Progenitor cell of endocrine pancreas (in vitro differentiated cells): Measurements from ENCODE around the gene VWC2. TPM values are rescaled to one million over a fixed set of nuclear protein-coding genes. Genes with fewer than 3 reads are reported as not detected.

ENCODE experiments used
- DNase-seq: peaks from one replicate; pipeline ENCODE4 v3.0.0; 2021; ENCODE audit warnings: low spot score; ENCODE audit not compliant: unreplicated experiment
- H3K27ac Mint-ChIP-seq: 2 replicates; pipeline ENCODE4 v1.8.0; 2021; ENCODE audit warnings: mild to moderate bottlenecking, moderate library complexity, mixed read lengths
- H3K27me3 Mint-ChIP-seq: 2 replicates; pipeline ENCODE4 v1.8.0; 2021; ENCODE audit warnings: mixed read lengths
- H3K36me3 Mint-ChIP-seq: 2 replicates; pipeline ENCODE4 v1.8.0; 2022; ENCODE audit warnings: mixed read lengths; ENCODE audit not compliant: insufficient read depth
- H3K4me1 Mint-ChIP-seq: 2 replicates; pipeline ENCODE4 v1.8.0; 2021; ENCODE audit warnings: low read depth, mixed read lengths
- H3K4me3 Mint-ChIP-seq: 2 replicates; pipeline ENCODE4 v1.8.0; 2021; ENCODE audit warnings: low read depth, mild to moderate bottlenecking, moderate library complexity, mixed read lengths
- H3K9me3 Mint-ChIP-seq: 2 replicates; pipeline ENCODE4 v1.8.0; 2021; ENCODE audit warnings: low read depth, mixed read lengths
- CTCF ChIP-seq: fragments of 200-600 bp; sonication (generic); IDR thresholded peaks from one replicate; pipeline ENCODE4 v1.5.0; 2021; ENCODE audit warnings: antibody characterized with exemption, mild to moderate bottlenecking; ENCODE audit not compliant: unreplicated experiment
- total RNA-seq: library from RNA; stranded (reverse); gene quantifications from 2 replicates; pipeline ENCODE4 v1.2.1, GENCODE V29; 2021

The VWC2 gene
- total RNA-seq, 1 donor from 2014 or later, result 0.02 TPM

- TF ChIP-seq CTCF, result no peak
- H3K4me3 Mint-ChIP-seq, result no peak overlapping the region
- H3K27me3 Mint-ChIP-seq, result peaks cover 67% of the 10 kb centered on the region
- no peaks in the 10 kb centered on the region for H3K9me3 Mint-ChIP-seq
- no peak overlapping the region for H3K27ac Mint-ChIP-seq
- DNase-seq, result no peak
- H3K36me3 Mint-ChIP-seq, result no peaks in the 10 kb centered on the region
- peaks cover 2% of the 10 kb centered on the region for H3K4me1 Mint-ChIP-seq
Observed at GRCh38 chr7:49766966-49767365, 6.5 kb upstream of the VWC2 start.

- peaks cover 3% of the 10 kb centered on the region for H3K4me1 Mint-ChIP-seq
- peaks cover 75% of the 10 kb centered on the region for H3K27me3 Mint-ChIP-seq
- H3K4me3 Mint-ChIP-seq, result no peak overlapping the region
- H3K27ac Mint-ChIP-seq, result no peak overlapping the region
- DNase-seq, result no peak
- no peak for TF ChIP-seq CTCF
- no peaks in the 10 kb centered on the region for H3K36me3 Mint-ChIP-seq
- H3K9me3 Mint-ChIP-seq, result no peaks in the 10 kb centered on the region
Observed at GRCh38 chr7:49767719-49768118, 5.7 kb upstream of the VWC2 start.

- H3K4me1 Mint-ChIP-seq, result peaks cover 9% of the 10 kb centered on the region
- no peaks in the 10 kb centered on the region for H3K36me3 Mint-ChIP-seq
- peaks cover 80% of the 10 kb centered on the region for H3K27me3 Mint-ChIP-seq
- H3K27ac Mint-ChIP-seq, result no peak overlapping the region
- H3K4me3 Mint-ChIP-seq, result no peak overlapping the region
- TF ChIP-seq CTCF, result no peak
- no peak for DNase-seq
- H3K9me3 Mint-ChIP-seq, result no peaks in the 10 kb centered on the region
Observed at GRCh38 chr7:49768254-49768653, 5.2 kb upstream of the VWC2 start.

GRCh38 chr7:49768835-49769234, 4.6 kb upstream of the VWC2 start:
- no peak for DNase-seq
- peaks cover 9% of the 10 kb centered on the region for H3K4me1 Mint-ChIP-seq
- no peaks in the 10 kb centered on the region for H3K36me3 Mint-ChIP-seq
- H3K4me3 Mint-ChIP-seq, result no peak overlapping the region
- H3K27ac Mint-ChIP-seq, result no peak overlapping the region
- TF ChIP-seq CTCF, result no peak
- peaks cover 78% of the 10 kb centered on the region for H3K27me3 Mint-ChIP-seq
- no peaks in the 10 kb centered on the region for H3K9me3 Mint-ChIP-seq

- Mint-ChIP-seq H3K36me3 (no peaks in the 10 kb centered on the region), H3K4me1 (peaks cover 9% of the 10 kb centered on the region), H3K9me3 (no peaks in the 10 kb centered on the region), H3K4me3 (no peak overlapping the region), H3K27ac (no peak overlapping the region), H3K27me3 (peaks cover 75% of the 10 kb centered on the region)
- no peak for TF ChIP-seq CTCF
- DNase-seq, result no peak
Observed at GRCh38 chr7:49769285-49769857, 4.1 kb upstream of the VWC2 start.
